Progenitor cell of endocrine pancreas (in vitro differentiated cells): ENCODE measurements around the gene FGL2. TPM values are rescaled to one million over a fixed set of nuclear protein-coding genes. Genes with fewer than 3 reads are reported as not detected.
"Not testable (repeated sequence)": the region's sequence is repeated elsewhere in the genome, so short reads cannot be mapped to it uniquely, and the experiment has no call there.

Experiments used
- DNase-seq: peaks from one replicate; pipeline ENCODE4 v3.0.0; 2021; ENCODE audit warnings: low spot score; ENCODE audit not compliant: unreplicated experiment
- H3K27ac Mint-ChIP-seq: 2 replicates; pipeline ENCODE4 v1.8.0; 2021; ENCODE audit warnings: mild to moderate bottlenecking, moderate library complexity, mixed read lengths
- H3K27me3 Mint-ChIP-seq: 2 replicates; pipeline ENCODE4 v1.8.0; 2021; ENCODE audit warnings: mixed read lengths
- H3K36me3 Mint-ChIP-seq: 2 replicates; pipeline ENCODE4 v1.8.0; 2022; ENCODE audit warnings: mixed read lengths; ENCODE audit not compliant: insufficient read depth
- H3K4me1 Mint-ChIP-seq: 2 replicates; pipeline ENCODE4 v1.8.0; 2021; ENCODE audit warnings: low read depth, mixed read lengths
- H3K4me3 Mint-ChIP-seq: 2 replicates; pipeline ENCODE4 v1.8.0; 2021; ENCODE audit warnings: low read depth, mild to moderate bottlenecking, moderate library complexity, mixed read lengths
- H3K9me3 Mint-ChIP-seq: 2 replicates; pipeline ENCODE4 v1.8.0; 2021; ENCODE audit warnings: low read depth, mixed read lengths
- total RNA-seq: library from RNA; stranded (reverse); gene quantifications from 2 replicates; pipeline ENCODE4 v1.2.1, GENCODE V29; 2021
- TF ChIP-seq, protein P1 (sequence below): fragments of 200-600 bp; sonication (generic); IDR thresholded peaks from one replicate; pipeline ENCODE4 v1.5.0; 2021; ENCODE audit warnings: antibody characterized with exemption, mild to moderate bottlenecking; ENCODE audit not compliant: unreplicated experiment

Gene FGL2
- total RNA-seq, 1 donor from 2014 or later = not detected

DNA sequence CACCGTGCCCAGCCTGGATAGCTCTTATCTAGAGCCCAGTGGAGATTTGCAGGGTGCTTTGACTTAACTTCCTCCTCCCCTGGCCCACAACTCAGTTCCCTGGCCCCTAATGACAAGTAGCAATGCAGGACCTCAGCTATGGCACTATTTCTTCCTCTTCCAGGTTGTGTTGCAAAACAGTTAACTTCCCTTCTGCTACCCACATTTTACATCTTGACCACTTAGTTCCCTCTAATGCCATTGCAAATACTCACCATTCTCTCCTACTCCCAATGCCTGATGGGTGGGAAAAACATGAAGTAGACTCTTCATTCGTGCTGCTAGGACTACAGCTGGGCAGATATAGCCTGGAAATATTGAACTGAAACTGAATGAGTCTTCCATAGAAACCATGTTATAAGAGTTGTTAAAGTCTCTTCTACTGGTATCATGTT, 39.1 kb upstream of the FGL2 start:
- Mint-ChIP-seq H3K4me3 (no peak overlapping the region), H3K27ac (no peak overlapping the region), H3K36me3 (peaks cover 3% of the 10 kb centered on the region), H3K9me3 (no peaks in the 10 kb centered on the region), H3K27me3 (no peaks in the 10 kb centered on the region), H3K4me1 (no peaks in the 10 kb centered on the region)
- no peak for DNase-seq
- TF ChIP-seq, protein P1, sequence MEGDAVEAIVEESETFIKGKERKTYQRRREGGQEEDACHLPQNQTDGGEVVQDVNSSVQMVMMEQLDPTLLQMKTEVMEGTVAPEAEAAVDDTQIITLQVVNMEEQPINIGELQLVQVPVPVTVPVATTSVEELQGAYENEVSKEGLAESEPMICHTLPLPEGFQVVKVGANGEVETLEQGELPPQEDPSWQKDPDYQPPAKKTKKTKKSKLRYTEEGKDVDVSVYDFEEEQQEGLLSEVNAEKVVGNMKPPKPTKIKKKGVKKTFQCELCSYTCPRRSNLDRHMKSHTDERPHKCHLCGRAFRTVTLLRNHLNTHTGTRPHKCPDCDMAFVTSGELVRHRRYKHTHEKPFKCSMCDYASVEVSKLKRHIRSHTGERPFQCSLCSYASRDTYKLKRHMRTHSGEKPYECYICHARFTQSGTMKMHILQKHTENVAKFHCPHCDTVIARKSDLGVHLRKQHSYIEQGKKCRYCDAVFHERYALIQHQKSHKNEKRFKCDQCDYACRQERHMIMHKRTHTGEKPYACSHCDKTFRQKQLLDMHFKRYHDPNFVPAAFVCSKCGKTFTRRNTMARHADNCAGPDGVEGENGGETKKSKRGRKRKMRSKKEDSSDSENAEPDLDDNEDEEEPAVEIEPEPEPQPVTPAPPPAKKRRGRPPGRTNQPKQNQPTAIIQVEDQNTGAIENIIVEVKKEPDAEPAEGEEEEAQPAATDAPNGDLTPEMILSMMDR = no peak

DNA sequence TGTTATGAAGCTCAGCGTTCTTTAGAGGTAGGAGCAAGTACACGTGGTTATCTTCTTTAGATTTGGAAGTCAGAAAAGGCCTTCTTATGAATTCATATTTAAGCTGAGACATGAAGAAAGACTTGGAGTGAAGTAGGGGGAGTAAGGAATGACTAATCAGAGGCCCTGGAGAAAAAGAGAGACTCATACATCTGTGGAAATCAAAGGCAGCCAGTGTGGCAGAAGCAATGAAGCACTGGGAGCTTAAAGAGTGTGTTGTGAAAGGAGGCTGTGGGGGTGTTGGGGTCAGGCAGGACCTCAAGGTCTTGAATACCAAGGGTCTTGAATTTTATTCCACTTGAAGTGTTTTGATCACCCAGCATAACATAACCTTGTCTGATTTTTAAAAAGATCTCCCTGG, 35.7 kb upstream of the FGL2 start:
- Mint-ChIP-seq H3K4me3 (no peak overlapping the region), H3K36me3 (peaks cover 4% of the 10 kb centered on the region), H3K27ac (no peak overlapping the region), H3K4me1 (no peaks in the 10 kb centered on the region), H3K9me3 (peaks cover 7% of the 10 kb centered on the region), H3K27me3 (no peaks in the 10 kb centered on the region)
- DNase-seq = no peak
- TF ChIP-seq, protein P1 = no peak

DNA sequence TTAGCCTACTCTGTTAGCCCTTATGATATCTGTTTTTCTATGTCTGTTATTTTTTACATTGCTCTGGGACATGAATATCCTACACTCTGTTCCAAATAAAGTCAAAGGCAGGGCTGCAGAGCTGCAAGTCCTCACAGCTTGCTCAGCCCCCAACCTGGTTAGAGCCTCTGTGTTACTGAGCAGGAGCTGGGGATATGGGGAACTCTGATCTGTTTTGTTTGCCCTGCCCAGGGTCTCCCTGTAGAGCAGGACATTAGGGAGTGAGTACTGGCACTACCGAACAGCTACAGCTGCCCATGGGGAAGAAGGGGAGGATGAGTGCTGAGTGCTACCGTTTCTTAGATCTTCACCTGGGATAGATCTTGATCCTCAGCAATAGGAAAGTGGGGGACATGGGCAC, 32.8 kb upstream of the FGL2 start:
- DNase-seq = no peak
- TF ChIP-seq, protein P1 = no peak
- H3K9me3 Mint-ChIP-seq = peaks cover 11% of the 10 kb centered on the region
- H3K36me3 Mint-ChIP-seq = peaks cover 6% of the 10 kb centered on the region
- no peak overlapping the region for H3K27ac Mint-ChIP-seq
- no peaks in the 10 kb centered on the region for H3K27me3 Mint-ChIP-seq
- no peaks in the 10 kb centered on the region for H3K4me1 Mint-ChIP-seq
- H3K4me3 Mint-ChIP-seq = no peak overlapping the region

DNA sequence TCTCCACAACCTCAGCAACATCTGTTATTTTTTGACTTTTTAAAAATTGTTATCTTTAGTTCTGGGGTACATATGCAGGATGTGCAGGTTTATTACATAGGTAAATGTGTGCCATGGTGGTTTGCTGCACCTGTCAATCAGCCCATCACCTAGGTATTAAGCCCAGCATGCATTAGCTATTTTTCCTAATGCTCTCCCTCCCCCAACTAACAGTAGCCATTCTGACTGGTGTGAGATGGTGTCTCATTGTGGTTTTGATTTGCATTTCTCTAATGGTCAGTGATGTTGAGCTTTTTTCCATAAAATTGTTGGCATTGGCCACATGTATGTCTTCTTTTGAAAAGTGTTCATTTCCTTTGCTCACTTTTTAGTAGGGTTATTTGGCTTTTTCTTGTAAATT, 29.2 kb upstream of the FGL2 start:
- not testable (repeated sequence) for H3K4me3 Mint-ChIP-seq, H3K27ac Mint-ChIP-seq, H3K36me3 Mint-ChIP-seq

DNA sequence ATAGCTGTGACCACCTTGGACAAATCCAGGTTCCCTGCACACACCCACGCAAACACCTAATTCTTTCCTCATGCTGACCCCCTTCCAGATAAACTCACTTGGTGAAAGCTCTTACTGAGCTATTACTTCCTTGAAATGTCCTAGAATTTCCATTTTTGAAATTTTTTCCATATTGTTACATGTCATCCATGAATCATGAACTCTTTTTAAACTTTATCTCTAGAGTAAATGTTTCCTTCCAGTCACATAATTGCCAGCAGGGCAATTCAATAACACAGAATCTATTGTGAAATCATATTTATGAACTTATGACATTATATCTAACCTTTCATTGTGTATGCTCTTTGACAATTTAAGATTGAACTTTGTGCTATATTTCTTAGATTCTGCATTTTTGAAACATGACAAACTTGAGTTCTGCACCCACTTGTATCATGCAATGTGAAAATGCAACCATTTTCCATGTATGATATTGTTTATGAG, 26.8 kb upstream of the FGL2 start:
- peaks cover 4% of the 10 kb centered on the region for H3K36me3 Mint-ChIP-seq
- H3K9me3 Mint-ChIP-seq = peaks cover 11% of the 10 kb centered on the region
- no peaks in the 10 kb centered on the region for H3K27me3 Mint-ChIP-seq
- no peak for DNase-seq
- TF ChIP-seq, protein P1 = no peak
- peaks cover 3% of the 10 kb centered on the region for H3K4me1 Mint-ChIP-seq
- no peak overlapping the region for H3K27ac Mint-ChIP-seq
- no peak overlapping the region for H3K4me3 Mint-ChIP-seq

More for the DNA sequence above, 29.2 kb upstream of the FGL2 start:
- peaks cover 11% of the 10 kb centered on the region for H3K9me3 Mint-ChIP-seq
- not testable (repeated sequence) for H3K4me1 Mint-ChIP-seq, H3K27me3 Mint-ChIP-seq, DNase-seq

DNA sequence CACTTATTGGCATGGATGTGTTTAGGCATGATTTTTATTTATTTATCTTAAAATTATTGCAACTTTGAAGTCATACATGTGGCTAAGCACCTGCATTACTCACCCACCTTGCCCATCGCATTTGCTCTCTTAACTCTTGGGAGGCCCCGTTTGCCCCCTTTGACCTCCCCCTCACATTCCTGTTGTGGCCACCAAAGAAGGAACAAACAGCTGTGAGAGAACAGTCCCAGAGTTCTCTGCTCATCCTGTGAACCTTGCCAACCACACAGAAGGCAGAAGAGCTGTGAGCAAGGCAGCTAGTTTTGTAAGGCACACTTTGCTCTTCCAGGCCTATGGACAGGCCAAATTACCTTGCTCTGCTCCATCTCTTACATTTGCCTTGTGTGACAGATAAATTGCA, 23.6 kb upstream of the FGL2 start:
- peaks cover 5% of the 10 kb centered on the region for H3K36me3 Mint-ChIP-seq
- H3K4me3 Mint-ChIP-seq = no peak overlapping the region
- H3K27me3 Mint-ChIP-seq = no peaks in the 10 kb centered on the region
- H3K27ac Mint-ChIP-seq = no peak overlapping the region
- peaks cover 9% of the 10 kb centered on the region for H3K9me3 Mint-ChIP-seq
- TF ChIP-seq, protein P1 = no peak
- no peak for DNase-seq
- peaks cover 3% of the 10 kb centered on the region for H3K4me1 Mint-ChIP-seq
